Activated CD8-positive, alpha-beta T cell treated with anti-CD3 and anti-CD28 coated beads for 36 hours (primary cell): ENCODE data around the gene PCDHA1. TPM values are rescaled to one million over a fixed set of nuclear protein-coding genes. Genes with fewer than 3 reads are reported as not detected.

Experiments
- ATAC-seq: fragments of 200-7000 bp; cut with Tn5 transposase; one replicate; pipeline ENCODE4 v1.10.0; 2021; ENCODE audit warnings: mild to moderate bottlenecking, moderate library complexity
- CTCF ChIA-PET: fragments of 350-600 bp; sonication (Branson Sonifier 250); formaldehyde crosslinking; loops from one replicate; lab custom pipeline; 2021; ENCODE audit warnings: antibody characterized with exemption; lab: Charles Lee
- POLR2A ChIA-PET: fragments of 350-600 bp; sonication (Branson Sonifier 250); formaldehyde crosslinking; loops from one replicate; lab custom pipeline; 2021; ENCODE audit warnings: antibody characterized with exemption; lab: Charles Lee
- DNase-seq: peaks from one replicate; pipeline ENCODE4 v3.0.0-alpha.2; 2020
- H3K27ac Mint-ChIP-seq: one replicate; pipeline ENCODE4 v1.8.0; 2021; ENCODE audit warnings: mild to moderate bottlenecking, mixed read lengths
- H3K27me3 Mint-ChIP-seq: one replicate; pipeline ENCODE4 v1.8.0; 2021; ENCODE audit warnings: mixed read lengths
- H3K36me3 Mint-ChIP-seq: one replicate; pipeline ENCODE4 v1.8.0; 2021; ENCODE audit warnings: low read depth, mixed read lengths
- H3K4me1 Mint-ChIP-seq: one replicate; pipeline ENCODE4 v1.8.0; 2021; ENCODE audit warnings: low read depth, mixed read lengths
- H3K4me3 Mint-ChIP-seq: one replicate; pipeline ENCODE4 v1.8.0; 2021; ENCODE audit warnings: mild to moderate bottlenecking, moderate library complexity, mixed read lengths
- H3K9me3 Mint-ChIP-seq: one replicate; pipeline ENCODE4 v1.8.0; 2021; ENCODE audit warnings: mixed read lengths
- intact Hi-C: fragments of 100-400 bp; cut with micrococcal nuclease; formaldehyde crosslinking; loops from one replicate; pipeline ENCODE4 v1.10.0; 2022
- total RNA-seq, 2 experiments: library from RNA; stranded (reverse); gene quantifications; one replicate each; pipeline ENCODE4 v1.2.3, GENCODE V29; 2021
- TF ChIP-seq, protein P1 (sequence below): fragments of 200-600 bp; IDR thresholded peaks from one replicate; pipeline ENCODE4 v1.8.0; 2022; ENCODE audit warnings: antibody characterized with exemption, mild to moderate bottlenecking

Gene PCDHA1
- total RNA-seq, result not detected

DNA sequence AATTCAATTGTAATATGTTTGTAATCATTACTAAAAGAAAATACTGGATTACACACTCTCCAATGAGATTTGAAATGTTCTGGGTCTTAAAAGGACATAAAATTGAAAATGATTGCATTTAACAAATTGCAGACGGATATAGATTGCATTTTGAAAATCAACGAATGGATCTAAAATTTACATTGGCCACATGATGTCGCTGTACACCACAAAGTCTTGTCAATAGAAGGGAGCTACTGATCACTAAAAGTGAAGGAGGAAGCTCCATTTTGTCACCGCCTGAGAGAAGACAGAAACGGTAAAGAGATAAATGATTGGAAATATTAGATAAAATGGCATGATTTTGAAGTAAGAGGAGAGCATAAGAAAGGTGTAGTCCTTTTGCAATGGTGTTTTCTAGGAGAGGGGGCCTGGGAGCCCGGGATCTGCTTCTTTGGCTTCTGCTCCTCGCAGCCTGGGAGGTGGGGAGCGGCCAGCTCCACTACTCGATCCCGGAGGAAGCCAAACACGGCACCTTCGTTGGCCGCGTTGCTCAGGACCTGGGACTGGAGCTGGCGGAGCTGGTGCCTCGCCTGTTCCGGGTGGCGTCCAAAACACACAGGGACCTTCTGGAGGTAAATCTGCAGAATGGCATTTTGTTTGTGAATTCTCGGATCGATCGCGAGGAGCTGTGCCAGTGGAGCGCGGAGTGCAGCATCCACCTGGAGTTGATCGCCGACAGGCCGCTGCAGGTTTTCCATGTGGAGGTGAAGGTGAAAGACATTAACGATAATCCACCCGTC, at the start of gene PCDHA1:
Gene PCDHA1, plus strand, starts transcription at position 236 of the 782 bp plus-strand sequence.
- intact Hi-C loops, result no loop called here
- no peak for DNase-seq
- Mint-ChIP-seq H3K27ac (no peak within 1 kb of the TSS), H3K4me3 (no peak within 1 kb of the TSS), H3K9me3 (peaks cover 35% of the 10 kb centered on the region), H3K27me3 (peaks cover 19% of the 10 kb centered on the region), H3K4me1 (no peaks in the 10 kb centered on the region), H3K36me3 (peaks cover 17% of the 10 kb centered on the region)
- ATAC-seq, result no peak
- TF ChIP-seq, protein P1, sequence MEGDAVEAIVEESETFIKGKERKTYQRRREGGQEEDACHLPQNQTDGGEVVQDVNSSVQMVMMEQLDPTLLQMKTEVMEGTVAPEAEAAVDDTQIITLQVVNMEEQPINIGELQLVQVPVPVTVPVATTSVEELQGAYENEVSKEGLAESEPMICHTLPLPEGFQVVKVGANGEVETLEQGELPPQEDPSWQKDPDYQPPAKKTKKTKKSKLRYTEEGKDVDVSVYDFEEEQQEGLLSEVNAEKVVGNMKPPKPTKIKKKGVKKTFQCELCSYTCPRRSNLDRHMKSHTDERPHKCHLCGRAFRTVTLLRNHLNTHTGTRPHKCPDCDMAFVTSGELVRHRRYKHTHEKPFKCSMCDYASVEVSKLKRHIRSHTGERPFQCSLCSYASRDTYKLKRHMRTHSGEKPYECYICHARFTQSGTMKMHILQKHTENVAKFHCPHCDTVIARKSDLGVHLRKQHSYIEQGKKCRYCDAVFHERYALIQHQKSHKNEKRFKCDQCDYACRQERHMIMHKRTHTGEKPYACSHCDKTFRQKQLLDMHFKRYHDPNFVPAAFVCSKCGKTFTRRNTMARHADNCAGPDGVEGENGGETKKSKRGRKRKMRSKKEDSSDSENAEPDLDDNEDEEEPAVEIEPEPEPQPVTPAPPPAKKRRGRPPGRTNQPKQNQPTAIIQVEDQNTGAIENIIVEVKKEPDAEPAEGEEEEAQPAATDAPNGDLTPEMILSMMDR, result no peak
- CTCF ChIA-PET, result interaction anchor here (0.7 to 1.6 kb wide), 8 partner anchors 9 to 177 kb away, joined by 3 to 5 read pairs (median 3); partner anchors contain the start of gene PCDHA4
- POLR2A ChIA-PET, result no interaction called here

DNA sequence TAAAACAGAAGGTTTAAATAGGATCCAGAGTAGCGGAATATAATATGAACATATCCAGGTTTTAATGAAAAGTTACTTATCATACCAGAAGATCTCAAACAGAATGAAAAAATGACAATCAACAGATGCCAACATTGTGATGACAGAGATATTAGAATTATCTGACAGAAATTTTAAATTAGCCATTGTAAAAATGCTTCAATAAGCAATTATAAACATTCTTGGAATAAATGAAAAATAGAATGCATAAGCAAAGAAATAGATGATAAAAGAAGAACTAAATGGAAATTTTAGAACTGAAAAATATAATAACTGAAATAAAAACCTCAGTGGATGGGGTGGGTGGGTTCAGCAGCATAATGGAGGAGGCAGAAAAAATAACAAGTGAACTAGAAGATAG, 48.5 kb upstream of the PCDHA1 start:
- intact Hi-C loops, result no loop called here
- Mint-ChIP-seq H3K9me3 (peaks cover 7% of the 10 kb centered on the region), H3K36me3 (no peaks in the 10 kb centered on the region), H3K4me1 (no peaks in the 10 kb centered on the region), H3K27ac (no peak overlapping the region), H3K27me3 (peaks cover 29% of the 10 kb centered on the region), H3K4me3 (no peak overlapping the region)
- TF ChIP-seq, protein P1, result no peak
- no peak for ATAC-seq
- DNase-seq, result no peak
- POLR2A ChIA-PET, result no interaction called here
- CTCF ChIA-PET, result no interaction called here

DNA sequence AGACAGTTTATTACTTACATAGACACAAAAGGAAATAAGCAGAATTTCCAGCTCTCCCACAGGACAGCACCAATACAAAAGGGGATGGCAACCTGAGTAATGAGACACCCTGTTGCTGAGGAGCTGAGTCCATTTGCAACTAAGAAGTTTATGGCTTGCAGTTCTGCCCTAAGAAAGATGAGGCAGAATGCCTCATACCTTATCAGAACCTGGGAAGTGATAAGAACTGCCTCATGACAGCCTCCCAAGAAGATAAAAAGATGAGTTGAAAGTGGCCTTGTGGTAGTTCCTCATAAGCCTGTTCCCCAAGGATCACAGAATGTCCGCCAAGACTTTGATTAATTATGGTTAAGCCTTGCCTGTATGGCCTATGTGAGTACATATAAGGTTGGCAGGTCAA, 44.0 kb upstream of the PCDHA1 start:
- POLR2A ChIA-PET, result no interaction called here
- no peak overlapping the region for H3K4me3 Mint-ChIP-seq
- intact Hi-C loops, result no loop called here

DNA sequence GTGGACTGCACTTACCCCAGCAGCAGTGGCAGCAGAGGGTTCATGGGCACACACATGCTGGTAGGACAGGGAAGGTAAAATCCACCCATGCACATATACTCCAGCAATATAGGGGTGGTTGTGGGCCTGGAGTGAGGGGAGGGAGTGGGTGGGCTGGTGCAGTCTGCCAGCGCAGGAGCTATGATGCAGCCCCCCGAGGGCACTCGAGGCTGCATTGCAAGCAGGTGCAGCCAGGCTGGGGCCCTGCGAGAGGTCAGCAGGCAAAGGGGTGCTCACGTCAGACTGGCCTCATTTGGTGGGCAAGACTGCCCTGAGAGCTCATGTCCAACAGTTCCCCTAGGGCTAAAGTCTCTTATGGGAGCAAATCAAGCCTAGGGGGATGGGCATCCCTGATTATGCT, 32.4 kb upstream of the PCDHA1 start:
- TF ChIP-seq, protein P1, result no peak
- Mint-ChIP-seq H3K27ac (no peak overlapping the region), H3K4me1 (no peaks in the 10 kb centered on the region), H3K27me3 (no peaks in the 10 kb centered on the region), H3K4me3 (no peak overlapping the region), H3K36me3 (peaks cover 10% of the 10 kb centered on the region), H3K9me3 (peaks cover 58% of the 10 kb centered on the region)
- CTCF ChIA-PET, result no interaction called here
- POLR2A ChIA-PET, result no interaction called here
- intact Hi-C loops, result no loop called here
- ATAC-seq (no peak), DNase-seq (no peak)

More for the DNA sequence above, 44.0 kb upstream of the PCDHA1 start:
- CTCF ChIA-PET, result no interaction called here
- Mint-ChIP-seq H3K36me3 (no peaks in the 10 kb centered on the region), H3K27me3 (peaks cover 7% of the 10 kb centered on the region), H3K9me3 (peaks cover 12% of the 10 kb centered on the region), H3K27ac (no peak overlapping the region), H3K4me1 (no peaks in the 10 kb centered on the region)
- TF ChIP-seq, protein P1, result no peak
- DNase-seq, result no peak
- ATAC-seq, result no peak

DNA sequence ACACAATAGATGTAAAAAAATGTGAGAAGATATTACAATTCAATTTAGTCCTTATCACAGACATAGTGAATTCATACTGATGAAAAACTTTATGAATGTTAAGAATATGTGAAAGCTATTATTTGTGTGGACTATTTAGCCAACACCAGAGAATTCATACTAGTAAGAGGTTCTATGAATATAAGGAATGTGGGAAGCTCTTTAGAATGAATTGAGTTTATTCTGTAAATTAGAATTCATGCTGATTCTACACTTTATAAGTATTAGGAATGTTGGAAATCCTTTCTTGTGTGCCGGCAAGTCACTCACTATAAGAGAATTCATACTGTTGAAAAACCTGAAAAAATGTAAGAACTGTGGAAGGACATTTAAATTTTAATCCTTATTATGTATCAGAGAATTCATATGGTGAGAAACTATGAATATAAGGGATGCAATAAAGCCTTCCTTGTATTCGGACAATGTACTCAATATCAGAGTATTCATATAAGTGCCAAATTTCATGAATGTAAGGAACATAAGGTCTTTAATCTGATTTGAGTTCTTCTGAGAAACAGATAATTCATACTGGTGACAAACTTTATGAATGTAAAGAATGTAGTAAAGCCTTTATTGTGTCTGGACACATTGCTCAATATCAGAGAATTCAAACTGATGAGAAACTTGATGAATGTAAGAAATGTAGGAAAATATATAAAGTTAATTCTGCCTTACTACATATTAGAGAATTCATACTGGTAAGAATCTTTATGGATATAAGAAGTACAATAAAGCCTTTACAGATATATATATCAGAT, 21.6 kb upstream of the PCDHA1 start:
- no peak overlapping the region for H3K27ac Mint-ChIP-seq

More for the DNA sequence above, 21.6 kb upstream of the PCDHA1 start:
- intact Hi-C loops, result no loop called here
- H3K4me3 Mint-ChIP-seq, result no peak overlapping the region
- H3K4me1 Mint-ChIP-seq, result no peaks in the 10 kb centered on the region
- ATAC-seq, result no peak
- ChIA-PET POLR2A (no interaction called here), CTCF (no interaction called here)
- TF ChIP-seq, protein P1, result no peak
- peaks cover 55% of the 10 kb centered on the region for H3K9me3 Mint-ChIP-seq
- DNase-seq, result no peak
- H3K36me3 Mint-ChIP-seq, result peaks cover 27% of the 10 kb centered on the region
- H3K27me3 Mint-ChIP-seq, result no peaks in the 10 kb centered on the region
